ENCODE data around the gene NLGN2.
"Not testable (repeated sequence)": the region's sequence is repeated elsewhere in the genome, so short reads cannot be mapped to it uniquely, and the experiment has no call there.

Gene NLGN2

DNA sequence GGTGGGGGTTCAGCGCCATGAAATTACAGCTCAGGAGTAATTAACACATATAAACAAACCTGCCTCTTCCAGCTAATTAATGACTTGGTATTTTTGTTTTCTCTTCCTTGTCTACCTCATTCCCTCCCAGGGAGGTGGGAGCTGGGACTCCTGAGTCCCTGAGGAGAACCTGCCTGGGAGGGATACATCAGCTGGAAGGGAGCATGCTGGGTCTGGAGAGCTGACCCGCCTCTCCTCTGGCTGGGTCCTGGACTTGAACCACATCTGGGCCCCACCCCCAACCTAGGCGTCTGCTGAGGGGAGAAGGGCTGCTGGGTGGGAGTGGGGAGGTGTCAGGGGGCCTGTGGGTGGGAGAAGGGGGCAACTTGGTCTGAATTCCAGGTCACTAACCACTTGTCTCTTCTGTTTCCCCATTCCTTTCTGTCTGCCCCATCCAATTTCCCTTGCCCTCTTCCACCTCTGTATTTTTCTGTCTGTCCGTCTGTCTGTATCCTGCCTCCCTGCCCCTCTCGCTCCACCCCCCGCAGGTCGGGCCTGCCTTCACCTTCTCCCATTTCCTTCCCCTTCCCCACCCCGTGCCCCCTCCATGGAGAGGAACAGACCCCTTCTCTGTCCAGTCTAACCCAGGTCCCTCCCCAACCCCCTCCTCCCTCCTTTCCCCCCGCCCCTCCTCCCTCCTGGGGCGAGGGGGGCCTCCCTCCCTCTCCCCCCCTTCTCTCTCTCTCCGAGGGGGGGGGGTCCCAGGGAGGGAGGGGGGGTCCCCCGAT is at the start of gene NLGN2:
Gene NLGN2 (plus strand): TSS at position 361 of the 767 bp plus-strand sequence. CDS start 411 bp downstream, outside the sequence.
- no peak for DNase-seq

DNA sequence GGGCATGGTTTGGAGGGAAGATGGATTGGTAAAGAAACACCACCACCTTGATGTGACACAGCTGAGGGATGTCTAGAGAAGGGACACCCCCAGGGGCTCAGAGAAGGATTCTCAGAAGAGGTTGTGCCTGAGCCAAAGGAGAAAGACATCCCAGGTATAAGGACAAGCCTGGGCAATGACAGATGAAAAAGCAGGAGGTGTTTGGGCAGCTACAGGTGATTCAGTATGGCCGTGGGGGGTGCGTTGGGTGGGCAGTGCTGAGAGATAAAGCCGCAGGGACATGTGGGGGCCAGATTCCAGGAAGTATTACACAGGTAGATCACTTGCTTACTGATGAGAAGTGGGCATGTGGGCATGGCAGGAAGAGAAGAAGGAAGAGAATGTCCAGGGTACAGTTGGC is 45.7 kb upstream of the NLGN2 start:
- DNase-seq: no peak

DNA sequence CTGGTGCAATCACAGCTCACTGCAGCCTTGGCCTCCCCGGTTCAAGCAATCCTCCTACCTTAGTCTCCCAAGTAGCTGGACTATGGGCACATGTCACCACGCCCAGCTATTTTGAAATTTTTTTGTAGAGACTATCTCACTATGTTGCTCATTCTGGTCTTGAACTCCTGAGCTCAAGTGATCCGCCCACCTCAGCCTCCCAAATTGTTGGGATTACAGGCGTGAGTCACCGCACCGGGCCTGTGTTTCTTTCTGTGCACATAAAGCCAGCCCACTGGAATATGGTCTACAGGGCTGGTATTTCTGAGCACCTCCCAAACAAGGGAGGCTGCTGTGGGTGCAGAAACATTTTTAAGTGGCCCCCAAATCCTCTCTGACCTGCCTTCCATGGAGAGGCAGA is 44.3 kb upstream of the NLGN2 start:
- DNase-seq: no peak

GRCh38 chr17:7365963-7366362 is 41.7 kb upstream of the NLGN2 start:
- not testable (repeated sequence) for DNase-seq

GRCh38 chr17:7367083-7367482 is 40.6 kb upstream of the NLGN2 start:
- no peak for DNase-seq

- DNase-seq: no peak
Measured at GRCh38 chr17:7367918-7368598, 39.6 kb upstream of the NLGN2 start.

DNA sequence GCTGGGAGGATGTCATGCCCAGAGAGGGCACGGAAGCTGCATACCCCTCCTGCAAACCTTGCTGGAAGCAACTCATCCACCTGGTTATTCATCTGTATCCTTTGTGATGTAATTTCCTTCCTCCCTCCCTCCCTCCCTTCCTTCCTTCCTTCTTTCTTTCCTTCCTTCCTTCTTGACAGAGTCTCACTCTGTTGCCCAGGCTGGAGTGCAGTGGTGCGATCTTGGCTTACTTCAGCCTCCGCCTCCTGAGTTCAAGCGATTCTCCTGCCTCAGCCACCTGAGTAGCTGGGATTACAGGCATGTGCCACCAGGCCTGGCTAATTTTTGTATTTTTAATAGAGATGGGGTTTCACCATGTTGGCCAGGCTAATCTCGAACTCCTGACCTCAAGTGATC is 39.0 kb upstream of the NLGN2 start:
- DNase-seq: not testable (repeated sequence)

- no peak for DNase-seq
Measured at GRCh38 chr17:7369825-7370224, 37.8 kb upstream of the NLGN2 start.

DNA sequence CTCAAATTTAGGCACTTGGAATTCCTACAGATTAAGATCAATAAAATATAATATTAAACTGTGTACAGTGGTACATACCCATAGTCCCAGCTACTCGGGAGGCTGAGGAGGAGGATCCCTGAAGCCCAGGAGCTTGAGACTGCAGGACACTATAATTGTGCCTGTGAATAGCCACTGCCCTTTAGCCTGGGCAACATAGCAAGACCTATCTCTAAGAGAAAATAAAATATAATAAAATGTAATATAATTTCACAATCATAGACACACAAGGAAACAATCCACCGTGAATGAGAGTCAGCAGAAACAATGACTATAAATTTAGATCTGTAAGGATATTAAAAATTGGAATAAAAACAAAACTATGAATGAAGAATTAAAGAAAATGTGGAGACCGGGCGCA is 36.8 kb upstream of the NLGN2 start:
- DNase-seq: no peak

GRCh38 chr17:7374353-7374752 is 33.3 kb upstream of the NLGN2 start:
- DNase-seq: no peak

DNA sequence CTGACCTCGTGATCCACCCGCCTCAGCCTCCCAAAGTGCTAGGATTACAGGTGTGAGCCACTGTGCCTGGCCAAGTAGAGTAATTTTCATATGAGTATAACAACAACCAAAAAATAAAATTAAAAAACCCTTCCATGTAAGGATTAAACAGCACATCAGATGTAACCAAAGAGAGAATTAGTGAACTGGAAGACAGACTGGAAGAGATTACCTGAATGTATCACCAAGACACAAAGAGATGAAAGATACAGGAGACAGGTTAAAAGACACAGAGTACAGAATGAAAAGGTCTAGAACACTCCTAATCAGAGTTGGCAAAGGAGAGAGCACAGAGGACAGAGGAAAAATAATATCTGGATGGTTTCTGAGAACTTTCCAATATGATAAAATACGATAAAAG is 28.5 kb upstream of the NLGN2 start:
- no peak for DNase-seq

GRCh38 chr17:7380321-7380720 is 27.3 kb upstream of the NLGN2 start:
- no peak for DNase-seq

DNA sequence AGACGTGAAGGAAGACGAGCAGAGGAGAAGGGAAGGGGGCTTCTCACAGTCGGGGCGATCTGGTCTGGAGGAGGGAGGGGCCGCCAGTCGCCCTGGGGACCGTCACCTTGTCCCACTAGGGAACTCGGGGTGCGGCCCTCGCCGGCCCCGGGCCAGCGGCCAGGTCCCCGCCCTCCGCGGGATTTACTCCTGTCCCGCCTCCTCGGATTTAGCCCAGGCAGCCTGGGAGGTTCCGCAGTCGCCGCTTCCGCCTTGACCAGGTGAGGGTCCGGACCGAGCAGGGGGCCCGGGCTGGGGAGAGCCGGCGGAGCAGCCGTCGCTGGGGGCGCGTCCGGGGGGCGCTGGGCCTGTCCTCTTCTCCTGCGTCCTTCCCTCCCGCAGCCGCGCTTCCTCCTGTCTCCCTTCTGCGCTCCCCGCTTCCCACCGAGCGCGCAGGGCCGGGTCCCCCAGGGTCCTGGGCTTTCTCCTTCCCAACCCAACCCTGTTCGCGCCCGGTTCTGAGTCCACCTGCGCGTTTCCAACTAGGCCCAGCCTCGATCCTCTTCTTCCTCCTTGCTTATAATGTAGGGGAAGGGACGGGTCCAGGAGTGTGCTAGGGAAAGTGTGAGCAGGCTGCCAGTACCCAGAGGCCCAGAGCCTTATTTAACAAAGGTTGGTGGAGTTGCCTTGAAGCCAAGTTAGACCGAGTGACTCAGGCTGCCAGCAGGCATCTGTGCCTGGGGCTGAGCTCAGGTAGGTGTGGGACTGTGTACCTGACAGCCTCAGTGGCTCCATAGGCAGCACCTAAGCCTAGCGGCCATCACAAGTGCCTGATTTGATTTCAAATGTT is 26.6 kb upstream of the NLGN2 start, which contains the start of gene TNK1:
Gene TNK1 (plus strand): TSS at position 235 of the 829 bp plus-strand sequence. CDS start 1,838 bp downstream, outside the sequence.
- no peak for DNase-seq

DNA sequence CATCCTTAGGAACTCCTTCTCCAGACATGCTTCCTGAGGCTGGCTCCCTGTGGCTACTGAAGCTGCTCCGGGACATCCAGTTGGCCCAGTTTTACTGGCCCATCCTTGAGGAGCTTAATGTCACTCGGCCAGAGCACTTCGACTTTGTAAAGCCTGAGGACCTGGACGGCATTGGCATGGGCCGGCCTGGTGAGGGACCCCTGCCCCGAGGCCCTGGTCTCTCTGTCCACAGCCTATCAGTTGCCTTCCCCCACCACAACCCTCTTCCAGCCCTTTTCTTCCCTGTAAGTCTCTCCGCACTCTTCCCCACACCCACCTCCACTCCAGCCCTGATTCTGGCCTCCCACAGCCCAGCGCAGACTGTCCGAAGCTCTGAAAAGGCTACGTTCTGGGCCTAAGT is 24.7 kb upstream of the NLGN2 start:
- no peak for DNase-seq

DNA sequence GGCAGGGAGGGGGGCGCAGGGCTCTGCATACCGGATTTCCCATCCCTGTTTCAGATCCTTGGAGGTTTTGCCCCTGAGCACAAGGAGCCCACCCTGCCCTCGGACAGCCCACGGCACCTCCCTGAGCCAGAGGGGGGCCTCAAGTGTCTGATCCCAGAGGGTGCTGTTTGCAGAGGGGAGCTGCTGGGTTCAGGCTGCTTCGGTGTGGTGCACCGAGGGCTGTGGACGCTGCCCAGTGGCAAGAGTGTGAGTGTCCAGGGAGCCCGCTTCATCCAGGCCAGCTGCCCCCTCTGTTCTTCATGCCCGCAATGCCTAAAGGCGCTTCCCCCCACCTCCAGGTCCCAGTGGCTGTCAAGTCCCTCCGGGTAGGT is 24.3 kb upstream of the NLGN2 start:
- no peak for DNase-seq

- peak; percentile 77 to 83 for DNase-seq
Measured at GRCh38 chr17:7383742-7384488, 23.7 kb upstream of the NLGN2 start.

- DNase-seq: no peak
Measured at GRCh38 chr17:7384489-7385081, 23.1 kb upstream of the NLGN2 start.

GRCh38 chr17:7388856-7389255 is 18.8 kb upstream of the NLGN2 start:
- DNase-seq: no peak

- no peak for DNase-seq
Measured at GRCh38 chr17:7389924-7390910, 17.4 kb upstream of the NLGN2 start.

DNA sequence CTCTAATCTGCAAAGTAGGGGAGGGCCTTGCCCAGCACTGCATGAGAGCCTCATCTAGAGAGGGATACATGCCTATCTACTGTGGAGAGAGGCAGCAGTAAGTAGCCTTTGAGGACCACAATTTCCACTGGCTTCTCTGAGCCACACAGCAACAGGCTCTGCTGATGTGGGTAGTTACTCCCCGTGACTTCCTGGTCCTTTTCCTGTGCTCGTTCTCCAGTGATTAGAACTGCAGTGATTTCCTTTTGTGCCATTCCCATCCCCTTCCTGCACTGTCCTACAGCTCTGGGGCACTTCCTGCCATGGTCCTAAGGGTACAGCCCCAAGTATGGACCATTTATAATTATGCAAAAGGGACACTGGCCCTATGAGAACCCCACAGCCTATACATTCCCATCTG is 16.3 kb upstream of the NLGN2 start:
- no peak for DNase-seq

All from stimulated activated CD4-positive, alpha-beta T cell treated with anti-CD3 and anti-CD28 coated beads, Interleukin-2, amount 100 ng/mL, for 24 hours (primary cell).